Measurements from ENCODE around the gene ZNF835. TPM values are rescaled to one million over a fixed set of nuclear protein-coding genes. Genes with fewer than 3 reads are reported as not detected.

ZNF835 gene
- total RNA-seq, 1 experiment from 2014 or later = not detected

DNA sequence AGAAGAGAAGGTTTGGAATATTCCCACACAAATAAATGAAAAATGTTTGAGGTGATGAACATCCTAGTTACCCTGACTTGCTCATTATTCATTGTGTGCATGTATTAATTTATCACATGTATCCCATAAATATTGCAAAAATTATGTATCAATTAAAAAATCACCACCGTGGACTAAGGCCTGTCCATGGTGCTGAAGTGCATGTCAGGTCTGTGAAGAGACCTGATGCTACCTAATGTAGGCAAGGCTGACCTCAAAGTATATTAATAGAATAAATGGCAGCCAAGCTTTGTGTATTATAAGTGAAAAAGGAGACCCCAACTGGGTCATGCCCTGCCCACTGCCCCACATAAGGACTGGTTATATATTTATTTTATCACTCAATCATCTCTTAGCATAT lies 34.4 kb upstream of the ZNF835 start:
- Histone ChIP-seq H3K9me3 (ENCODE audit: insufficient read depth, low read depth) (no peaks in the 10 kb centered on the region), H4K20me1 (ENCODE audit: insufficient read depth) (no peaks in the 10 kb centered on the region), H3K9me2 (ENCODE audit: insufficient read depth) (no peaks in the 10 kb centered on the region), H3K4me1 (replicated peaks; ENCODE audit: insufficient read depth) (no peaks in the 10 kb centered on the region), H3K36me3 (ENCODE audit: low read depth) (no peaks in the 10 kb centered on the region), H3K4me2 (no peak overlapping the region), H3F3A (ENCODE audit: insufficient read depth, low read depth) (no peaks in the 10 kb centered on the region), H3K79me2 (ENCODE audit: low read depth) (no peaks in the 10 kb centered on the region), H3K4me3 (no peak overlapping the region), H3K27ac (no peak overlapping the region), H3K27me3 (ENCODE audit: insufficient read depth, low read depth) (0 out of 2 replicates have a peak, but pooled peaks cover under 1% of the 10 kb centered on the region), H2AFZ (no peak overlapping the region)
- BruUV-seq (replicated peaks) = no TSS peak
- ChIA-PET POLR2A (ENCODE audit: unreplicated experiment) (no interaction called here), CTCF (no interaction called here)
- intact Hi-C loops (cut with micrococcal nuclease; ENCODE audit: unreplicated experiment) = no loop called here
- TF ChIP-seq, protein P1, sequence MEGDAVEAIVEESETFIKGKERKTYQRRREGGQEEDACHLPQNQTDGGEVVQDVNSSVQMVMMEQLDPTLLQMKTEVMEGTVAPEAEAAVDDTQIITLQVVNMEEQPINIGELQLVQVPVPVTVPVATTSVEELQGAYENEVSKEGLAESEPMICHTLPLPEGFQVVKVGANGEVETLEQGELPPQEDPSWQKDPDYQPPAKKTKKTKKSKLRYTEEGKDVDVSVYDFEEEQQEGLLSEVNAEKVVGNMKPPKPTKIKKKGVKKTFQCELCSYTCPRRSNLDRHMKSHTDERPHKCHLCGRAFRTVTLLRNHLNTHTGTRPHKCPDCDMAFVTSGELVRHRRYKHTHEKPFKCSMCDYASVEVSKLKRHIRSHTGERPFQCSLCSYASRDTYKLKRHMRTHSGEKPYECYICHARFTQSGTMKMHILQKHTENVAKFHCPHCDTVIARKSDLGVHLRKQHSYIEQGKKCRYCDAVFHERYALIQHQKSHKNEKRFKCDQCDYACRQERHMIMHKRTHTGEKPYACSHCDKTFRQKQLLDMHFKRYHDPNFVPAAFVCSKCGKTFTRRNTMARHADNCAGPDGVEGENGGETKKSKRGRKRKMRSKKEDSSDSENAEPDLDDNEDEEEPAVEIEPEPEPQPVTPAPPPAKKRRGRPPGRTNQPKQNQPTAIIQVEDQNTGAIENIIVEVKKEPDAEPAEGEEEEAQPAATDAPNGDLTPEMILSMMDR (conservative IDR thresholded peaks at IDR 0.05) = no peak
- TF ChIP-seq EZH2 (IDR thresholded peaks at IDR 0.05; ENCODE audit: low read depth) = no peak
- DNase-seq = no peak

DNA sequence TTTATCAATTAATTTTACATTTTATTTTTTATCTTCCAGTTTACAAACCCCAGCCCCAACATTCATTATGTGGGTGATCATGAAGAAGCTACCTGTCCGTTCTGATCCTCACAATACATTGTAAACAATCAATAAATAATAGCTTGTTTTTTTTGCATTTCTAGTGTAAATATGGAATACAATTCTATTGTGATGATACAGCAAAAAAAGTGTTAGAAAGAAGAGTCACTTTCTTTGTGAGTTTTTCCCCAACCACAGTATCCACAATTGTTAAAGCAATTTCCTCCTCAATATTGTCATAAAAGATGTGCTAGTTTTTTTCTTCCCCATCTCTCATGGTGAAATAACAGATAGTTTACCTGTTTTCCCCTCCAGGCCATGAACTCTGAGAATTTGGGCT lies 30.3 kb upstream of the ZNF835 start:
- DNase-seq = no peak
- CTCF ChIA-PET = no interaction called here
- no peaks in the 10 kb centered on the region for H3K9me3 ChIP-seq (ENCODE audit: insufficient read depth, low read depth)

DNA sequence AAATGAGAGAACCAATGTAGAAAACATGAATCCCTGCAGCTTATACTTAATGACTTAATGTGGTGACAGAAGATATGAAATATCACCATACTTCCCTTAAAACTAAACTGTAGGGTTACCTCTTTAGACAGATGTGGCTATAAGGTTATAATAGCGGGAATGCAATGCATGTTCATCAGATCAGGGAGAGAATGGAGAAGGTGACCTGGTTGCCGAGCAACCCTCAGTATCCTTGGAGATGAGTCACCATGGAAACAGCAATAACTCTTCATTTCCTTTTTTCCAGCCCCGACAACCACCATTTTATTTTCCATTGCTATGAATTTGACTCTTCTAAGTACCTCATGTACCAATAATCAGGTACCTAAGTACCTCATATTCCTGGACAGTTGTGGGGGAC lies 28.0 kb upstream of the ZNF835 start:
- H4K20me1 ChIP-seq (ENCODE audit: insufficient read depth) = no peaks in the 10 kb centered on the region
- BruUV-seq (replicated peaks) = no TSS peak
- no peaks in the 10 kb centered on the region for H3K9me2 ChIP-seq (ENCODE audit: insufficient read depth)
- no peaks in the 10 kb centered on the region for H3K4me1 ChIP-seq (replicated peaks; ENCODE audit: insufficient read depth)
- intact Hi-C loops (cut with micrococcal nuclease; ENCODE audit: unreplicated experiment) = no loop called here
- peaks cover 4% of the 10 kb centered on the region; the same call in 1 of the 2 replicates for H3K27me3 ChIP-seq (ENCODE audit: insufficient read depth, low read depth)
- no peaks in the 10 kb centered on the region for H3K79me2 ChIP-seq (ENCODE audit: low read depth)
- H3K9me3 ChIP-seq (ENCODE audit: insufficient read depth, low read depth) = no peaks in the 10 kb centered on the region
- no peak overlapping the region for H3K27ac ChIP-seq
- DNase-seq = no peak
- no peak overlapping the region for H3K4me3 ChIP-seq
- CTCF ChIA-PET = no interaction called here
- POLR2A ChIA-PET (ENCODE audit: unreplicated experiment) = no interaction called here
- H3K36me3 ChIP-seq (ENCODE audit: low read depth) = no peaks in the 10 kb centered on the region
- H3F3A ChIP-seq (ENCODE audit: insufficient read depth, low read depth) = no peaks in the 10 kb centered on the region
- H2AFZ ChIP-seq = no peak overlapping the region
- TF ChIP-seq, protein P1 (conservative IDR thresholded peaks at IDR 0.05) = no peak
- TF ChIP-seq EZH2 (IDR thresholded peaks at IDR 0.05; ENCODE audit: low read depth) = no peak
- no peak overlapping the region for H3K4me2 ChIP-seq

More for the DNA sequence above, 30.3 kb upstream of the ZNF835 start:
- TF ChIP-seq, protein P1 (conservative IDR thresholded peaks at IDR 0.05) = no peak
- no peak for TF ChIP-seq EZH2 (IDR thresholded peaks at IDR 0.05; ENCODE audit: low read depth)
- intact Hi-C loops (cut with micrococcal nuclease; ENCODE audit: unreplicated experiment) = no loop called here
- no peak overlapping the region for H2AFZ ChIP-seq
- H3K27ac ChIP-seq = no peak overlapping the region
- H3K9me2 ChIP-seq (ENCODE audit: insufficient read depth) = no peaks in the 10 kb centered on the region
- H3F3A ChIP-seq (ENCODE audit: insufficient read depth, low read depth) = no peaks in the 10 kb centered on the region
- no peak overlapping the region for H3K4me2 ChIP-seq
- no peak overlapping the region for H3K4me3 ChIP-seq
- H3K27me3 ChIP-seq (ENCODE audit: insufficient read depth, low read depth) = peaks cover 4% of the 10 kb centered on the region; the same call in 1 of the 2 replicates
- no peaks in the 10 kb centered on the region for H4K20me1 ChIP-seq (ENCODE audit: insufficient read depth)
- no TSS peak for BruUV-seq (replicated peaks)
- POLR2A ChIA-PET (ENCODE audit: unreplicated experiment) = no interaction called here
- H3K79me2 ChIP-seq (ENCODE audit: low read depth) = no peaks in the 10 kb centered on the region
- H3K36me3 ChIP-seq (ENCODE audit: low read depth) = no peaks in the 10 kb centered on the region
- H3K4me1 ChIP-seq (replicated peaks; ENCODE audit: insufficient read depth) = no peaks in the 10 kb centered on the region

All from PC-9 (cell line).